Measurements from ENCODE around the gene S100A13.
A peak's percentile ranks its signal among the peaks of the same experiment; 100 is the strongest.
"Not testable (repeated sequence)": the region's sequence is repeated elsewhere in the genome, so short reads cannot be mapped to it uniquely, and the experiment has no call there.

S100A13 gene

GRCh38 chr1:153598309-153599172 is 28.8 kb downstream of the S100A13 start:
- Histone ChIP-seq H3K4me3 (ENCODE audit: low read length) (no peak overlapping the region), H3K36me3 (ENCODE audit: control insufficient read depth, insufficient read depth, low read length, severe bottlenecking) (no peaks in the 10 kb centered on the region), H3K27me3 (replicated peaks; ENCODE audit: control insufficient read depth, insufficient read depth, low read length) (no peaks in the 10 kb centered on the region), H3K9me3 (ENCODE audit: control insufficient read depth, low read length) (no peaks in the 10 kb centered on the region), H3K9ac (ENCODE audit: low read length) (peak overlapping the region; percentile 22), H3K4me1 (ENCODE audit: control insufficient read depth, insufficient read depth, low read length) (peaks cover 37% of the 10 kb centered on the region)
- DNase-seq (ENCODE audit: low read depth), result no peak

DNA sequence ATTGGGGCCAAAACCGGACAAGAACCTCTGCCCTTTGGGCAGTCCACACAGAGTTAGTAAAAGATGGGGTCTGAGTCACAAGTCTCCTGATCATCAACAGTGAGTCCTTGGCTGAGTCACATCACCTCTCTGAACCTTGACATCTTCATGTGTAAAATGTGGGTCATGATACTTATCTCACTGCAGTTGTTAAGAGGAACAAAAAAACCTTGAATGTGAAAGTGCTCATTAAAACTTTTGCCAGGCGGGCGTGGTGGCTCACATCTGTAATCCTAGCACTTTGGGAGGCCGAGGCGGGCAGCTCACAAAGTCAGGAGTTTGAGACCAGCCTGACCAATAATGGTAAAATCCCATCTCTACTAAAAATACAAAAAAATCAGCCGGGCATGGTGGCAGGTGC is 30.1 kb downstream of the S100A13 start:
- no peak for DNase-seq (ENCODE audit: low read depth)
- peaks cover 48% of the 10 kb centered on the region for H3K4me1 ChIP-seq (ENCODE audit: control insufficient read depth, insufficient read depth, low read length)

GRCh38 chr1:153592748-153593147 is 34.6 kb downstream of the S100A13 start:
- Histone ChIP-seq H3K4me3 (ENCODE audit: low read length) (no peak overlapping the region), H3K27me3 (replicated peaks; ENCODE audit: control insufficient read depth, insufficient read depth, low read length) (no peaks in the 10 kb centered on the region), H3K36me3 (ENCODE audit: control insufficient read depth, insufficient read depth, low read length, severe bottlenecking) (no peaks in the 10 kb centered on the region), H3K9ac (ENCODE audit: low read length) (peak overlapping the region; percentile 29), H3K9me3 (ENCODE audit: control insufficient read depth, low read length) (no peaks in the 10 kb centered on the region), H3K4me1 (ENCODE audit: control insufficient read depth, insufficient read depth, low read length) (peaks cover 27% of the 10 kb centered on the region)
- no peak for DNase-seq (ENCODE audit: low read depth)

More for the DNA sequence above, 30.1 kb downstream of the S100A13 start:
- Histone ChIP-seq H3K9me3 (ENCODE audit: control insufficient read depth, low read length) (no peaks in the 10 kb centered on the region), H3K27me3 (replicated peaks; ENCODE audit: control insufficient read depth, insufficient read depth, low read length) (no peaks in the 10 kb centered on the region), H3K9ac (ENCODE audit: low read length) (no peak overlapping the region), H3K36me3 (ENCODE audit: control insufficient read depth, insufficient read depth, low read length, severe bottlenecking) (no peaks in the 10 kb centered on the region), H3K4me3 (ENCODE audit: low read length) (no peak overlapping the region)

- H3K9me3 ChIP-seq (ENCODE audit: control insufficient read depth, low read length), result no peaks in the 10 kb centered on the region
- no peak overlapping the region for H3K4me3 ChIP-seq (ENCODE audit: low read length)
- no peaks in the 10 kb centered on the region for H3K27me3 ChIP-seq (replicated peaks; ENCODE audit: control insufficient read depth, insufficient read depth, low read length)
- peaks cover 32% of the 10 kb centered on the region for H3K4me1 ChIP-seq (ENCODE audit: control insufficient read depth, insufficient read depth, low read length)
- no peaks in the 10 kb centered on the region for H3K36me3 ChIP-seq (ENCODE audit: control insufficient read depth, insufficient read depth, low read length, severe bottlenecking)
- no peak for DNase-seq (ENCODE audit: low read depth)
- no peak overlapping the region for H3K9ac ChIP-seq (ENCODE audit: low read length)
Measured at GRCh38 chr1:153588482-153588881, 38.8 kb downstream of the S100A13 start.

- not testable (repeated sequence) for H3K36me3 ChIP-seq (ENCODE audit: control insufficient read depth, insufficient read depth, low read length, severe bottlenecking); DNase-seq (ENCODE audit: low read depth); H3K9ac ChIP-seq (ENCODE audit: low read length); H3K9me3 ChIP-seq (ENCODE audit: control insufficient read depth, low read length); H3K4me3 ChIP-seq (ENCODE audit: low read length); H3K27me3 ChIP-seq (replicated peaks; ENCODE audit: control insufficient read depth, insufficient read depth, low read length)
- H3K4me1 ChIP-seq (ENCODE audit: control insufficient read depth, insufficient read depth, low read length), result peaks cover 28% of the 10 kb centered on the region
Measured at GRCh38 chr1:153588033-153588432, 39.3 kb downstream of the S100A13 start.

DNA sequence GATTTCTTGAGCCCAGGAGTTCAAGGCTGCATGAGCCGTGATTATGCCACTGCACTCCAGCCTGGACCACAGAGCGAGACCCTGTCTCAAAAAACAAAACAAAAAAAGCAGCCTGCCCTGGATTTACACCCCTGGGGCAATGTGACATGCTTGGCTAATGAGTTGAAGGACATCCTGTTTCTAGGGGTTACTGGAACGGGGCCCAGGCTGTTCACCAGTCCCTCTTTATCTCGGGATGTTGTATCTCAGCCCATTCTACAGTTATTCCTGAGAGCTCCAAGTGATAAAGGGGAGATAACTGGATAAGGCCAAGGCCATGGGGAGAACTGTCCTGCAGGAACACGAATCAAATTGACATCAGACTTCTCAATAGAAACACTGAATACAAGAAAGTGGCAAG is 40.0 kb downstream of the S100A13 start:
- no peak overlapping the region for H3K4me3 ChIP-seq (ENCODE audit: low read length)
- peaks cover 21% of the 10 kb centered on the region for H3K4me1 ChIP-seq (ENCODE audit: control insufficient read depth, insufficient read depth, low read length)
- no peaks in the 10 kb centered on the region for H3K27me3 ChIP-seq (replicated peaks; ENCODE audit: control insufficient read depth, insufficient read depth, low read length)
- no peak for DNase-seq (ENCODE audit: low read depth)
- no peaks in the 10 kb centered on the region for H3K36me3 ChIP-seq (ENCODE audit: control insufficient read depth, insufficient read depth, low read length, severe bottlenecking)
- H3K9me3 ChIP-seq (ENCODE audit: control insufficient read depth, low read length), result no peaks in the 10 kb centered on the region
- H3K9ac ChIP-seq (ENCODE audit: low read length), result no peak overlapping the region

DNA sequence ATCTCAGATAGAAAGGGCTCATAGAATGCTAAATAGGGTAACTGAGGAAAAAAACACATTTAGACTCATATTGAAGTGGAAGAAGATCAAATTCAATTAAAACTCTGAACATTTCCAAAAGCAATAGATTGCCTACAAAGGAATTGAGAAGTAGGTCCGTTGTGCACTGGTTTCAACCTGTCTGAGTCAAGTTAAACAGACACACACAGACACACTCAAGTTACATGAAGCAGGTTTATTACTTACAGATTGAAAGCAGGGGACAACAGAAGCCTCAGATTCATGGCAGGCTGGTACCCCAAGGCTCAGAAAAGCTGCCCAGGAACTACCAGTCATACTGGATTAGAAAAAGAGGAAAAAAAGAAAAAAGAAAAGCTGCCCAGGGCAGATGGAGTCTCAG is 41.0 kb downstream of the S100A13 start:
- no peaks in the 10 kb centered on the region for H3K36me3 ChIP-seq (ENCODE audit: control insufficient read depth, insufficient read depth, low read length, severe bottlenecking)
- H3K9ac ChIP-seq (ENCODE audit: low read length), result no peak overlapping the region
- peaks cover 20% of the 10 kb centered on the region for H3K4me1 ChIP-seq (ENCODE audit: control insufficient read depth, insufficient read depth, low read length)
- no peaks in the 10 kb centered on the region for H3K9me3 ChIP-seq (ENCODE audit: control insufficient read depth, low read length)
- H3K4me3 ChIP-seq (ENCODE audit: low read length), result no peak overlapping the region
- H3K27me3 ChIP-seq (replicated peaks; ENCODE audit: control insufficient read depth, insufficient read depth, low read length), result no peaks in the 10 kb centered on the region
- DNase-seq (ENCODE audit: low read depth), result no peak

GRCh38 chr1:153585006-153585405 is 42.3 kb downstream of the S100A13 start:
- no peaks in the 10 kb centered on the region for H3K27me3 ChIP-seq (replicated peaks; ENCODE audit: control insufficient read depth, insufficient read depth, low read length)
- H3K4me3 ChIP-seq (ENCODE audit: low read length), result no peak overlapping the region
- H3K4me1 ChIP-seq (ENCODE audit: control insufficient read depth, insufficient read depth, low read length), result peaks cover 20% of the 10 kb centered on the region
- H3K36me3 ChIP-seq (ENCODE audit: control insufficient read depth, insufficient read depth, low read length, severe bottlenecking), result no peaks in the 10 kb centered on the region
- no peaks in the 10 kb centered on the region for H3K9me3 ChIP-seq (ENCODE audit: control insufficient read depth, low read length)
- DNase-seq (ENCODE audit: low read depth), result no peak
- no peak overlapping the region for H3K9ac ChIP-seq (ENCODE audit: low read length)

DNA sequence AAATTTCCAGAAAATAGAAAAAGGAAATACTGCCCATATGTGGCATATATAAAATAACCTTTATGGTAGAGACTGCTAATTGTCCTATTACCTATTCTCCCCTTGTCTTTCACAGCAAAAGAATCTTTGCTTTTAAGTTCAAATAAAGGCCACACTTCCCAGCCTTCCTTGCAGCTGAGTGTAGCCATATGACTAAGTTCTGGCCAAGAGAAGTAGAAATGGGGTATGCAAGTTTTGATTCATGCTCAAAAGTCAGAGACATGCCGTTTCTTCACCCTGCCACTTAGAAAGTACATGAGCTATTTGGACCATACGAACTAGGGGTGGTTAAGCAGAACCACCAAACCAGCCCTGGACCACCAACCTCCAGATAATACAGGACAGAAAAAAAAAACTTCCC is 43.3 kb downstream of the S100A13 start:
- Histone ChIP-seq H3K4me1 (ENCODE audit: control insufficient read depth, insufficient read depth, low read length) (peaks cover 24% of the 10 kb centered on the region), H3K36me3 (ENCODE audit: control insufficient read depth, insufficient read depth, low read length, severe bottlenecking) (no peaks in the 10 kb centered on the region), H3K9me3 (ENCODE audit: control insufficient read depth, low read length) (no peaks in the 10 kb centered on the region), H3K4me3 (ENCODE audit: low read length) (no peak overlapping the region), H3K9ac (ENCODE audit: low read length) (no peak overlapping the region), H3K27me3 (replicated peaks; ENCODE audit: control insufficient read depth, insufficient read depth, low read length) (no peaks in the 10 kb centered on the region)
- DNase-seq (ENCODE audit: low read depth), result no peak

GRCh38 chr1:153583514-153583913 is 43.8 kb downstream of the S100A13 start:
- DNase-seq (ENCODE audit: low read depth); H3K36me3 ChIP-seq (ENCODE audit: control insufficient read depth, insufficient read depth, low read length, severe bottlenecking); H3K4me3 ChIP-seq (ENCODE audit: low read length); H3K27me3 ChIP-seq (replicated peaks; ENCODE audit: control insufficient read depth, insufficient read depth, low read length); H3K9ac ChIP-seq (ENCODE audit: low read length); H3K9me3 ChIP-seq (ENCODE audit: control insufficient read depth, low read length): not testable (repeated sequence)
- H3K4me1 ChIP-seq (ENCODE audit: control insufficient read depth, insufficient read depth, low read length), result peaks cover 27% of the 10 kb centered on the region

GRCh38 chr1:153582836-153583235 is 44.5 kb downstream of the S100A13 start:
- not testable (repeated sequence) for H3K4me3 ChIP-seq (ENCODE audit: low read length); H3K36me3 ChIP-seq (ENCODE audit: control insufficient read depth, insufficient read depth, low read length, severe bottlenecking); DNase-seq (ENCODE audit: low read depth)

DNA sequence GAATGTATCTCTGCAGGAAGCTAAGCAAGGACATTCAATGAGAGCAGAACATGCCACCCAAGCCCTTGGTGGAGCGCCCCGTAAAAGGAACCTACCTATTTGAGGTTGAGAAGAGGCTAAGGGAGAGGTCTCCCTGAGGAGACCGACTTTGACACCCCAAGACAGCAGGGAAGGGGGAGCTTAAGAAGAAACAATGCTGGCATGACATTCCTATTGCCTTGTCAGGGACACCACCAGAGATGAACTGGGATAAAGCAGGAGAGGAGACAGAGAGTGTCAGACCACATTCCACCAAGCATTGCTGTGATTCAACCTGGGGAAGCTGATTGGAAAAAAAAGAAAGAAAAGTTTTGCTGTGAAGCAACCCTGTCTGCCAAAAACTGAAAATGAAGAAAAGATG is 48.4 kb downstream of the S100A13 start:
- DNase-seq (ENCODE audit: low read depth), result no peak

More at GRCh38 chr1:153582836-153583235, 44.5 kb downstream of the S100A13 start:
- H3K9me3 ChIP-seq (ENCODE audit: control insufficient read depth, low read length); H3K27me3 ChIP-seq (replicated peaks; ENCODE audit: control insufficient read depth, insufficient read depth, low read length); H3K9ac ChIP-seq (ENCODE audit: low read length): not testable (repeated sequence)
- H3K4me1 ChIP-seq (ENCODE audit: control insufficient read depth, insufficient read depth, low read length), result peaks cover 27% of the 10 kb centered on the region

More for the DNA sequence above, 48.4 kb downstream of the S100A13 start:
- Histone ChIP-seq H3K4me1 (ENCODE audit: control insufficient read depth, insufficient read depth, low read length) (peaks cover 18% of the 10 kb centered on the region), H3K36me3 (ENCODE audit: control insufficient read depth, insufficient read depth, low read length, severe bottlenecking) (no peaks in the 10 kb centered on the region), H3K9ac (ENCODE audit: low read length) (no peak overlapping the region), H3K9me3 (ENCODE audit: control insufficient read depth, low read length) (no peaks in the 10 kb centered on the region), H3K27me3 (replicated peaks; ENCODE audit: control insufficient read depth, insufficient read depth, low read length) (no peaks in the 10 kb centered on the region), H3K4me3 (ENCODE audit: low read length) (no peak overlapping the region)

Data from adipocyte (in vitro differentiated cells).